Thoracic aorta (tissue), 2 donors: ENCODE measurements around the gene MTERF1. TPM values are rescaled to one million over a fixed set of nuclear protein-coding genes. Genes with fewer than 3 reads are reported as not detected.

ENCODE experiments used
- ATAC-seq: fragments of 150-250 bp; one replicate; pipeline ENCODE4 v1.8.0; 2017; ENCODE audit warnings: low read depth; ENCODE audit not compliant: insufficient number of reproducible peaks, low FRiP score
- DNase-seq: peaks from one replicate; pipeline ENCODE4 v3.0.0-alpha.2; 2020; ENCODE audit warnings: low spot score
- H3K27ac ChIP-seq, 2 donors: fragments of 200-600 bp; sonication (generic); 1 replicate in 1 of 2; 2 replicates in 1 of 2; pipeline ENCODE4 v1.5.1; 2016; ENCODE audit warnings: mild to moderate bottlenecking in 2 of 2, moderate library complexity in 2 of 2
- H3K27me3 ChIP-seq: fragments of 200-600 bp; sonication (generic); replicated peaks from 2 replicates; pipeline ENCODE4 v1.6.0; 2016; ENCODE audit warnings: mild to moderate bottlenecking; ENCODE audit not compliant: insufficient read depth
- H3K36me3 ChIP-seq: fragments of 200-600 bp; sonication (generic); one replicate; pipeline ENCODE4 v1.5.1; 2016
- H3K4me1 ChIP-seq, 2 donors: fragments of 200-600 bp; sonication (generic); 1 replicate in 1 of 2; 2 replicates in 1 of 2; pipeline versions ENCODE4 v1.5.1 to v1.6.0; 2016; ENCODE audit warnings: low read depth in 2 of 2, mild to moderate bottlenecking in 1 of 2; ENCODE audit not compliant: control insufficient read depth in 1 of 2
- H3K4me3 ChIP-seq: fragments of 200-600 bp; sonication (generic); 2 replicates; pipeline ENCODE4 v1.5.1; 2016; ENCODE audit warnings: mild to moderate bottlenecking
- H3K9me3 ChIP-seq: fragments of 200-600 bp; sonication (generic); 2 replicates; pipeline ENCODE4 v1.5.1; 2016
- total RNA-seq, 2 donors: library from RNA; depleted of rRNA; stranded (reverse); fragments of >200 nt; gene quantifications; one replicate each; pipeline versions ENCODE4 v1.1.0 to v1.2.3, GENCODE V29; 2016
- TF ChIP-seq, protein P1 (sequence below): fragments of 200-600 bp; sonication (generic); IDR thresholded peaks from one replicate; pipeline ENCODE4 v1.5.1; 2019; ENCODE audit warnings: antibody characterized with exemption

The MTERF1 gene
- total RNA-seq, 2 donors from 2014 or later = 6.1 to 13.3 TPM

DNA sequence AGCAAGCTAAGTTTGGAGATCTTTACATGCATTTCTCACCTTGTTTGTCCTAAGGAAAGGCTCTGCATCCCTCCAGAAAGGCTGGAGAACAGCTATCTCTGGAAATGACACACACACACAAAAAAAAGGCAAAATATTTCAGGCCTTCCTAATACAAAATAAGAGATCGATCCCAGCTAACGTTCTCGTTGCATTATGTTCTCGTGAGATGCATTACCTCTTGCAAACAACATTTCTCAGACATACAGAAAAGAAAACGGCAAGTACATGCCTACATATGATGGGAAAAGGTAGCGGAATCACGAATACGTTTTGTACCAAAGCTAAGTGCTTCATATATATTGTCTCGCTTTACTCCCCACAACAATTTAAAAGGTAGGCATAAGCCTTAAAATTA, 488 bp downstream of the MTERF1 start:
- TF ChIP-seq, protein P1, sequence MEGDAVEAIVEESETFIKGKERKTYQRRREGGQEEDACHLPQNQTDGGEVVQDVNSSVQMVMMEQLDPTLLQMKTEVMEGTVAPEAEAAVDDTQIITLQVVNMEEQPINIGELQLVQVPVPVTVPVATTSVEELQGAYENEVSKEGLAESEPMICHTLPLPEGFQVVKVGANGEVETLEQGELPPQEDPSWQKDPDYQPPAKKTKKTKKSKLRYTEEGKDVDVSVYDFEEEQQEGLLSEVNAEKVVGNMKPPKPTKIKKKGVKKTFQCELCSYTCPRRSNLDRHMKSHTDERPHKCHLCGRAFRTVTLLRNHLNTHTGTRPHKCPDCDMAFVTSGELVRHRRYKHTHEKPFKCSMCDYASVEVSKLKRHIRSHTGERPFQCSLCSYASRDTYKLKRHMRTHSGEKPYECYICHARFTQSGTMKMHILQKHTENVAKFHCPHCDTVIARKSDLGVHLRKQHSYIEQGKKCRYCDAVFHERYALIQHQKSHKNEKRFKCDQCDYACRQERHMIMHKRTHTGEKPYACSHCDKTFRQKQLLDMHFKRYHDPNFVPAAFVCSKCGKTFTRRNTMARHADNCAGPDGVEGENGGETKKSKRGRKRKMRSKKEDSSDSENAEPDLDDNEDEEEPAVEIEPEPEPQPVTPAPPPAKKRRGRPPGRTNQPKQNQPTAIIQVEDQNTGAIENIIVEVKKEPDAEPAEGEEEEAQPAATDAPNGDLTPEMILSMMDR = no peak
- no peak overlapping the region for H3K27ac ChIP-seq
- DNase-seq = no peak

DNA sequence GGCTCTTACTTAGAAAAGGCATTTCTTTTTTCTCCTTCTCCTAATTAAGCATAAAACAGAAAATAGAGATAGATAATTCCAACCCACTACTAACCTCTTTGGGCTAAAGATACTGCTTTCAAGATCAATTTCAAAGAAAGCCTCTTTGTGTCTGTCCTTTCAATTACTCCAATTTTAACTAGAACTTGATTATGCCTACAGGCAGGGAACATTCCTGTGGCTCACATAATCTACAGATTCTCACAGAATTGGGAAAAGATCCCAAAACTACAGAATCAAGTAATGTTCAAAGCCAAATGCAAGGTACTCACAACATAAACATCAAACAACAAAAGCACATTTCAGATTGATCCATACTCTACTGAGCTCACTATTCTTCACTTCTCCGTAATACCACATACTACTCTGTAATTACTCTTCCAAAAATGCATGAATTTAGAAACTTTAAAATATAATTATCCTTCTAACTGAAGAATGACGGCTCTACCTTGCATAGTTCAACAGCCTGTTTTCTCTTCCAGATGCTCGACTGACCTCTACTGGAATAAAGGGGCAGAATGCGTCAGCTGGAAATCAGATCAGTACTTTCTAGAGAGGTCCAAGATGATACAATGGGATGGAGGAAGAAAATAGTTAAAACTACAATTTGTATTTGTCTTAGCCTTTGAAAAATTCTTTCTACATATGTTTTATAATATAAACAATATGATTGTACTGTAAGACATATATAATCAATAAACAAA, 3.9 kb downstream of the MTERF1 start:
- Histone ChIP-seq H3K36me3 (no peaks in the 10 kb centered on the region), H3K4me3 (no peak overlapping the region), H3K9me3 (no peaks in the 10 kb centered on the region), H3K4me1 (peaks cover 4 to 16% of the 10 kb centered on the region in 2 donors), H3K27me3 (no peaks in the 10 kb centered on the region), H3K27ac (no peak overlapping the region)
- ATAC-seq = no peak
- no peak for DNase-seq
- TF ChIP-seq, protein P1 = no peak

More for the DNA sequence above, 488 bp downstream of the MTERF1 start:
- Histone ChIP-seq H3K4me1 (peaks cover 4 to 16% of the 10 kb centered on the region in 2 donors), H3K36me3 (no peaks in the 10 kb centered on the region), H3K9me3 (no peaks in the 10 kb centered on the region), H3K4me3 (peak overlapping the region; percentile 76), H3K27me3 (no peaks in the 10 kb centered on the region)
- no peak for ATAC-seq

DNA sequence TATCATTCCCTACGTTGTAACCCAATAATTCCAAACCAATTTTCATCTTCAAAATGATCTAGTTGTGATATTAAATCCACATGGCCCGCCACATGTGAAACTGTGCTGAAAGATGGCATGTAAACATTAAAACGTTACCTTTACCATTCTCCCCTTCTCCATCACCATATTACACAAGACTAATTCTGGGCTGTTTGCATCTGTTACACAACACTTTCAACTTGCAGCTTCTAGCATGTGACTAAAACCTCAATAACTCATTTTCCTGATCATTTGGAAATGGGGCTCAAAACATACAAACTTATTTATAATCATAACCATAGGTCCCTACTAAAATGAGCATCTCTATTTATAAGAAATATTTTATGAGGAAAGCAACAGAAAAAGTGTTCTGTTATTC, 4.7 kb downstream of the MTERF1 start:
- H3K27ac ChIP-seq = no peak overlapping the region
- TF ChIP-seq, protein P1 = no peak
- DNase-seq (no peak), ATAC-seq (no peak)
- H3K27me3 ChIP-seq = no peaks in the 10 kb centered on the region
- peaks cover 4 to 16% of the 10 kb centered on the region in 2 donors for H3K4me1 ChIP-seq
- no peaks in the 10 kb centered on the region for H3K9me3 ChIP-seq
- no peak overlapping the region for H3K4me3 ChIP-seq
- no peaks in the 10 kb centered on the region for H3K36me3 ChIP-seq

DNA sequence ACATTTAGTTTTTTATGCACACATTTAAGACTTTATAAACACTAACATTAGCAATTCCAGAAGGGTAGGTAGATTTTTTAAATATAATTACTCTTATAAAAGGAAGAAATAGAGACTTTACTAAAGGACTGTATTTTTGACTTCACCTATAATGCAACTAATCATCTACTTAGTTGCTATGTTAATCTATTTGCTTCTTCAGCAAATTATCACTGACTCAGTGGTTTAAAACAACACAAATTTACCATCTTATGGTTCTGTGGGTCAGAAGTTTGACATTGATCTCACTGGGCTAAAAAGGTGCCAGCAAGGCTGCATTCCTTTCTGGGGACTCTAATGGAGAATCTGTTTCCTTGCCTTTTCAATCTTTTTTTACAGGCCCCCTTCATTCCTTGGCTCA, 7.6 kb downstream of the MTERF1 start:
- ATAC-seq = no peak
- no peaks in the 10 kb centered on the region for H3K36me3 ChIP-seq
- TF ChIP-seq, protein P1 = no peak

DNA sequence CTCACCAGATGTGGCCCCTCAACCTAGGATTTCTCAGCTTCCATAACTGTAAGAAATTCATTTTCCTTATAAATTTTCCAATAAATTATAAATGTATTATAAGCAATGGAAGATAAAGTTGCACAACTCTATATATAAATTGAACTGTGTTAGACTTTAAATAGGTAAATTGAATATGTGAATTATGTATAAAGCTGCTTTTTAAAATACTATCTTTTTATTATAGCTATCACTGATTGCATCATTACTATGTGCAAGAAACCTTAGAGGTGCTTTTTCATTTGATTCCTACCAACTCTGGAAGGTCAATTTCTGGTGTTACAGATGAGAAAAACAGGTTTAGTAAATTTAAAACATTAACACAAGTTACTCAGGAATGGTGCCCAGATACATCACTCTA, 8.4 kb downstream of the MTERF1 start:
- no peaks in the 10 kb centered on the region for H3K27me3 ChIP-seq

More for the DNA sequence above, 7.6 kb downstream of the MTERF1 start:
- Histone ChIP-seq H3K27me3 (no peaks in the 10 kb centered on the region), H3K4me1 (no peaks in the 10 kb centered on the region), H3K9me3 (no peaks in the 10 kb centered on the region), H3K27ac (no peak overlapping the region), H3K4me3 (no peak overlapping the region)
- DNase-seq = no peak

More for the DNA sequence above, 8.4 kb downstream of the MTERF1 start:
- Histone ChIP-seq H3K4me1 (no peaks in the 10 kb centered on the region), H3K36me3 (no peaks in the 10 kb centered on the region), H3K4me3 (no peak overlapping the region), H3K9me3 (no peaks in the 10 kb centered on the region), H3K27ac (no peak overlapping the region)
- no peak for ATAC-seq
- DNase-seq = no peak
- TF ChIP-seq, protein P1 = no peak
